Measurements from ENCODE around the gene ACSM2B. TPM values are rescaled to one million over a fixed set of nuclear protein-coding genes. Genes with fewer than 3 reads are reported as not detected.
A peak's percentile ranks its signal among the peaks of the same experiment; 100 is the strongest.
"Not testable (repeated sequence)": the region's sequence is repeated elsewhere in the genome, so short reads cannot be mapped to it uniquely, and the experiment has no call there.

ACSM2B gene
- total RNA-seq, 1 experiment from 2014 or later = not detected

- H3K79me2 ChIP-seq (ENCODE audit: low read length) = no peaks in the 10 kb centered on the region
- no peaks in the 10 kb centered on the region for H3K4me1 ChIP-seq (ENCODE audit: insufficient read depth, low read length)
- H3K4me3 ChIP-seq (ENCODE audit: low read length) = no peak overlapping the region
- H3K9me3 ChIP-seq (ENCODE audit: low read length) = no peaks in the 10 kb centered on the region
- ChIA-PET POLR2A (ENCODE audit: unreplicated experiment) (no interaction called here), CTCF (no interaction called here)
- no peak overlapping the region for H2AFZ ChIP-seq (ENCODE audit: low read length)
- BruUV-seq (replicated peaks) = no TSS peak
- no peaks in the 10 kb centered on the region for H3K36me3 ChIP-seq (ENCODE audit: low read depth, low read length)
- no peak for DNase-seq
- H3K4me2 ChIP-seq (ENCODE audit: low read length) = no peak overlapping the region
- intact Hi-C loops (cut with micrococcal nuclease) = no loop called here
- no peaks in the 10 kb centered on the region for H3K9me2 ChIP-seq (replicated peaks; ENCODE audit: low read length)
- no peak overlapping the region for H3K27ac ChIP-seq (ENCODE audit: low read length)
- peaks cover 4% of the 10 kb centered on the region; the same call in 1 of the 2 replicates for H3K27me3 ChIP-seq (ENCODE audit: low read length)
- no peak overlapping the region for H3K9ac ChIP-seq (ENCODE audit: low read length)
- H3F3A ChIP-seq (ENCODE audit: low read length, unreplicated experiment) = no peaks in the 10 kb centered on the region
- ATAC-seq = no peak
- no peak for TF ChIP-seq CTCF (conservative IDR thresholded peaks at IDR 0.05; ENCODE audit: low read depth, low read length)
- no peak for TF ChIP-seq EZH2 (IDR thresholded peaks at IDR 0.05; ENCODE audit: low read length, unreplicated experiment)
- no peak for TF ChIP-seq EZH2phosphoT487 (IDR thresholded peaks at IDR 0.05; ENCODE audit: borderline replicate concordance, low read length)
- no peaks in the 10 kb centered on the region for H4K20me1 ChIP-seq (ENCODE audit: low read length)
These were observed 34.2 kb upstream of the ACSM2B start for GRCh38 chr16:20610211-20610891.

GRCh38 chr16:20602205-20602604 is 26.0 kb upstream of the ACSM2B start:
- POLR2A ChIA-PET (ENCODE audit: unreplicated experiment); H3K4me1 ChIP-seq (ENCODE audit: insufficient read depth, low read length); H3K79me2 ChIP-seq (ENCODE audit: low read length); H3F3A ChIP-seq (ENCODE audit: low read length, unreplicated experiment); H3K27ac ChIP-seq (ENCODE audit: low read length); H3K9me3 ChIP-seq (ENCODE audit: low read length); H3K9me2 ChIP-seq (replicated peaks; ENCODE audit: low read length); H3K4me3 ChIP-seq (ENCODE audit: low read length); H4K20me1 ChIP-seq (ENCODE audit: low read length); BruUV-seq (replicated peaks); CTCF ChIA-PET; intact Hi-C loops (cut with micrococcal nuclease); H2AFZ ChIP-seq (ENCODE audit: low read length); H3K4me2 ChIP-seq (ENCODE audit: low read length); H3K36me3 ChIP-seq (ENCODE audit: low read depth, low read length); H3K9ac ChIP-seq (ENCODE audit: low read length); H3K27me3 ChIP-seq (ENCODE audit: low read length): not testable (repeated sequence)
- TF ChIP-seq CTCF (conservative IDR thresholded peaks at IDR 0.05; ENCODE audit: low read depth, low read length) = peak; percentile 49; the same call in 1 of the 2 replicates
- 0 out of 2 replicates have a peak, but pooled peaks have one; percentile 43 for ATAC-seq
- DNase-seq = peak; percentile 42

- H3K36me3 ChIP-seq (ENCODE audit: low read depth, low read length); DNase-seq; H3K27ac ChIP-seq (ENCODE audit: low read length); H3K27me3 ChIP-seq (ENCODE audit: low read length); H3K4me1 ChIP-seq (ENCODE audit: insufficient read depth, low read length); H3K4me3 ChIP-seq (ENCODE audit: low read length); ATAC-seq; CTCF ChIA-PET; H3K4me2 ChIP-seq (ENCODE audit: low read length); POLR2A ChIA-PET (ENCODE audit: unreplicated experiment); H3K9me3 ChIP-seq (ENCODE audit: low read length); BruUV-seq (replicated peaks); H4K20me1 ChIP-seq (ENCODE audit: low read length); H3K9ac ChIP-seq (ENCODE audit: low read length); H3K9me2 ChIP-seq (replicated peaks; ENCODE audit: low read length); H3K79me2 ChIP-seq (ENCODE audit: low read length); H2AFZ ChIP-seq (ENCODE audit: low read length); intact Hi-C loops (cut with micrococcal nuclease); H3F3A ChIP-seq (ENCODE audit: low read length, unreplicated experiment): not testable (repeated sequence)
These were observed 23.3 kb upstream of the ACSM2B start for GRCh38 chr16:20599475-20599874.

All from PC-3 (cell line).